ENCODE data around the gene TAF10.

GRCh38 chr11:6615046-6615445 is 3.0 kb upstream of the TAF10 start:
- no peak for TF ChIP-seq EZH2 (IDR thresholded peaks at IDR 0.05)
- no peak for TF ChIP-seq POLR2AphosphoS5 (IDR thresholded peaks at IDR 0.05; ENCODE audit: borderline replicate concordance, low read depth, low read length)
